GM19239 (cell line): Measurements from ENCODE around the gene KPRP.

ENCODE experiments used
- DNase-seq: peaks from one replicate; pipeline ENCODE4 v3.0.0; 2011; ENCODE audit warnings: low spot score; ENCODE audit not compliant: insufficient read length
- FAIRE-seq: peaks from 2 replicates; lab custom pipeline; 2011; peaks lifted over from hg19 to GRCh38; lab: Jason Lieb, UNC

The KPRP gene, protein sequence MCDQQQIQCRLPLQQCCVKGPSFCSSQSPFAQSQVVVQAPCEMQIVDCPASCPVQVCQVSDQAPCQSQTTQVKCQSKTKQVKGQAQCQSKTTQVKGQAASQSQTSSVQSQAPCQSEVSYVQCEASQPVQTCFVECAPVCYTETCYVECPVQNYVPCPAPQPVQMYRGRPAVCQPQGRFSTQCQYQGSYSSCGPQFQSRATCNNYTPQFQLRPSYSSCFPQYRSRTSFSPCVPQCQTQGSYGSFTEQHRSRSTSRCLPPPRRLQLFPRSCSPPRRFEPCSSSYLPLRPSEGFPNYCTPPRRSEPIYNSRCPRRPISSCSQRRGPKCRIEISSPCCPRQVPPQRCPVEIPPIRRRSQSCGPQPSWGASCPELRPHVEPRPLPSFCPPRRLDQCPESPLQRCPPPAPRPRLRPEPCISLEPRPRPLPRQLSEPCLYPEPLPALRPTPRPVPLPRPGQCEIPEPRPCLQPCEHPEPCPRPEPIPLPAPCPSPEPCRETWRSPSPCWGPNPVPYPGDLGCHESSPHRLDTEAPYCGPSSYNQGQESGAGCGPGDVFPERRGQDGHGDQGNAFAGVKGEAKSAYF

DNA sequence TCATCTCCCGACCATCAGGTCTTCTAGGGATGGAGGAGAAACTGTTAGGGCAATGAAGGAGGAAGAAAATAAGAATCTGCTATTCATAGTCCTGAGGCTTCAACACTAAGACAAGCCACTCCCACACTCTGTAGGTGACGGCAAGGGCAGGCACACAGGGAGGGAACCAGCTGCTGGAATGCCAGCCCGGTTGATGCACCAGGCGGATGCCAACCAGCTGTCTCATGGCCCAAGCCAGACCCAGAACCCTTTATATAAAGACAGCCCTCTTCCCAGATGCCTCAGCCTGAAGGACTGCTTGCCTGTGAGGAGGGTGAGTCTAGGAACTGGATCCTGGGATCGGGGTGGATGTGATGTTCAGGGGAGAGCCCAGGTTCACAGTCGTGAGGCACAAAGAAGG is at the start of gene KPRP:
Gene KPRP (plus strand): TSS at position 279 of the 400 bp plus-strand sequence. CDS start 1,564 bp downstream, outside the sequence.
- FAIRE-seq (no peak), DNase-seq (no peak)

DNA sequence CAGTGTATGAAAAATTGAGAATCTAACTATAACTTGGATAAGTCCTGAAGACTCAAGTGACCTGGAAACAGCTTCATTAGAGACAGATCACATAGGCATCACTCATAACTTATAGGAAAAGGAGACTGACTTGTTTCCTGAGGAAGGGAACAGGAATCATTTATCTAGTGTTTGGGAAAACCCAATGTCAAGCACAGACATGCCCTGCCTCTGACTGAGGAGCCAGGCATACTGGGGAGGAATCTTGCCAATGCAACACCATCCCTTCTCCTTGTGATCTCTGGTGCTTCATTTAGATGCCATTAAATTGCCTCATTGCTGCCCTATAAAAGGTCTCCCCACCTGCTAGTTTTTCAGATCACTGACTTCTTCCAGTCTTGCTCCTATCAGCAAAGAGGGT is 39.6 kb upstream of the KPRP start:
- DNase-seq, result no peak
- FAIRE-seq, result no peak

DNA sequence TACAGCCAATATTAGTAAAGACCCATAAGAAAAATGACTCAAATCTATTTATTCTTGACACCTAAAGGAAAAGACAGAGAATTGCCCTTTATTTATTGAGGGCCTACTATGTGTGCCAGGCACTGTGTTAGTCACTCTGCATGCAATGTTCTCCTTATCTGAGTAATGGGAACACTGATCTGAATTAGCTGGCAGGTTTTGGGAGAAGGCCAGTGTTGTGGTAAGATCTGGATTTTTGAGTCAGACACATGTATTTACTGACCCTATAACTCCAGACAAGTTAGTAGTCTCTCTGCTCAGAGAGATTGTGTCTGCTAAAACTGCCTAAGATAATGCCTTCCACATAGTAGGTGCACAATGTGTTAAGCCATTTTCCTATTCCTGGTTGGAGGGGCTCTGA is 32.6 kb upstream of the KPRP start:
- DNase-seq (no peak), FAIRE-seq (no peak)

DNA sequence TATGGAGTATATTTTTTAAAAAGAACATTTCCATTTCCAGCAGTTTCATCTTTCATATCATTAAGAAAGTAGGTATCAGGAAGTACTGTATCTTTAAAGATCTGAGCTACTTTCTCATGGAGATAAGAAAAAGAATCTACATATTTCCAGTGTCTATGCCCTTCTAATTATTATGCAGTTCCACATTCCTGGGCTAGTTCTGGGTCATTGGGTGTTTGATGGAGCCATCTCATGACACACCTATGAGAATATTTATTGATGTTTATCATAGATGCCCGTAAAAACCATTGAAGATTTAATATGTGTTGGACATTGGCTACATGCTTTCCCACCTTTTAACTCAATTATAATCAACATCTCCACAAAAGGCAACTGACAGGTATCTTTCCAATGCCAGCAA is 28.8 kb upstream of the KPRP start:
- FAIRE-seq, result no peak
- no peak for DNase-seq

DNA sequence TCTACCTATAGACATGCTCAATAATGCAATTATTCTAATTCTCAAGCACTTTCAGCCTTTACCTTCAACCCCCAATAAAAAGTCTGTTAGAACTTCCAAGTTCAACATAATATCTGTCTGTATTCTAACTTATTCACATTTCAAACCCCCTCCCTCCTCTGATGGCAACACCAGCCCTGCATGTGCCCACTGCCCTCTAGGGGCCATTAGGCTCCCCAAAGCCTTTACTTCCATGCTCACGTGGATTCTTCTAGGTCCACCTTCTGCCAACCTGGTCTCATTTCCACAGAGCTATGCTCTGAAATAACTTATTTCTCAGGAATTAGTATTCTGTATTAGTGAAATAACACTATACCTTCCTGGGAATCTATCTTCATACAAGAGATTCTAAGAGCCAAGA is 22.2 kb upstream of the KPRP start:
- DNase-seq, result no peak
- FAIRE-seq, result no peak

DNA sequence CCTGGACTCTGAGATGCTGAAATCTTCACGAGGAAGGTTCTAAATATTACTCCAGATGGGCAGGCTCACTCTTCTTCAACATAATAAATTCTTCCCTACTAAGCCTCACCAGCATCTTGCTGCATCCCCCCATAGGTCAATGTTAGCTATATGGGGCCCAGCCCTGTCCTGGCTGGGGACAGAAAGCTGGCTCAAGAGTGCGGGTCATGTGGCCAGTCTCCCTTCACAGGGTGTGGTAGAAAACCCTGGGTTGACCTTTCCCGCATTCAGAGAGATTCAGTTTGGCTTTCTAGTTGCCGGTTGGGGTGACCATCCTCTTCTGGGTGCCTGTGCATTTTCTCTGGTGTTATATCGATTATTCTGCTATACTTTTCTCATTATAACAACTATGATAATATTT is 19.8 kb upstream of the KPRP start:
- FAIRE-seq (no peak), DNase-seq (no peak)

DNA sequence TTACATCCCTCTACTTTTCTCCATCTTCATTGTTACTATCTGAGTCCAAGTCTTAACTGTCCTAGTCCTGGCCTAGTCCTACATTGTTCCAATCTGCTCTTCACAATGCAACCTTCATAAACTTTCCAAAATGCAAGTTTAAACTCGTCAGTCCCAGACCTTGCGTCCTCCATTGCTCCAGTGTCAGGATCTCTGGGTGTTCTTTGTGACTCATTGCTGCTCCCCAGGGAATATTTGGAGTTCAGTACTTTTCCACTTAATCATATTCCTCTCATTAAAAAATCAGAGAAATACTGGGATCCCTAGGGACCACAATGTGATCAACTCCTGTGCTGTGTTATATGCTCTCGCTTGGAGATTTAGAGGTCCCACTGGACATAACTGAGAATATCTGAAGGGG is 18.0 kb upstream of the KPRP start:
- no peak for DNase-seq
- no peak for FAIRE-seq

DNA sequence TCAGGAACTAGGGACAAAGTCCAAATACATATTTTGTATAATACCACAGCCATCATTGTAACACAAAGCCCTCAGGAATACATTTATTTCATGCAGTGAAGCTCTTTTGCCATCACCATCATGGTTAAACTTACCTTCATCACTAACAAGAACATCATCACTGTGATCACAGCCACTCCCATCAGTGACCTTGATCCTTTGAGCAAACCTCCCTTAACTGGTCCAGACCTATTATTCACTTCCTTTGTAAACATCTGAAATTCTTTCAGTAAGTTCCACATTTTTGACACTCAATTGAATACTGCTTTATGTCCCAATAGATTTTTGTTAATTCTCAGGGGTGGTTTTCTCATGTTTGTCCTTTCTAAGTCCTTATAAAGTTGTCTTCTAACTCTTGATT is 16.2 kb upstream of the KPRP start:
- no peak for DNase-seq
- no peak for FAIRE-seq

DNA sequence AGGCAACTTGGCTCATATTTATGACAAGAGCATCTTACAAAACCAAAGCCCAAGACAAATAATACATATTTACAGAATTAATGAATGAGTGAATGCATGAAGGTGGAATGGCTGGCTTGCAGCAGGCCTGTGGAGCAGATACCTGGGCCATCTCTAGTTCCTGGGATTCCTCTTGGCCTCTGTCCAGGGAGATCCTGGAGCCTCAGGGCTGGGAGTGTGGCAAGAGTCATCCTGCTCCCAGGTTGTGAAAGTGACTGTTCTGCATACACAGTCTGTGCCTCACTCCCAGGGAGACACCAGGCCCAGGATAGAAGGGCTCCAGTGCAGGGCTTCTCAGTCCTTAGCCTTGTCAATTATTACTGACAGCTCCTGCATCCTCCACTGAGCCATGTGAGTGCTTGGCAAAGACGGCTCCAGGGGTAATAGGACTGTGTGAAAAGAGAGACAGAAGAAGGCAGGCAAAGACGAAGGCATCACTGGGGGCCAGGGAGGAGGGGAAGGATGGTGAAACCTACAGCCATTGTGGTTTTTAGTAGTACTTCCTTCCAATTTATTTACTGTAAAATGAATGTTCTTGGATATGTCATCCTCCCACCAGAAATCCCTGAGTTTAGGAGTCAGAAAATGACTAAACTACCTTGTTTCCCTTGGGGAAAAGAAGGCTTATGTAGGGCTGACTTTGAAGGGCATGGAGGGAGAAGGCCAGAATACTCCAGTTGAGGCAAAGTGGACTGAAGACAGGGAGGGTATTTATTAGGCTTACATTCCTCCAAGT is 14.3 kb upstream of the KPRP start:
- DNase-seq (no peak), FAIRE-seq (no peak)

DNA sequence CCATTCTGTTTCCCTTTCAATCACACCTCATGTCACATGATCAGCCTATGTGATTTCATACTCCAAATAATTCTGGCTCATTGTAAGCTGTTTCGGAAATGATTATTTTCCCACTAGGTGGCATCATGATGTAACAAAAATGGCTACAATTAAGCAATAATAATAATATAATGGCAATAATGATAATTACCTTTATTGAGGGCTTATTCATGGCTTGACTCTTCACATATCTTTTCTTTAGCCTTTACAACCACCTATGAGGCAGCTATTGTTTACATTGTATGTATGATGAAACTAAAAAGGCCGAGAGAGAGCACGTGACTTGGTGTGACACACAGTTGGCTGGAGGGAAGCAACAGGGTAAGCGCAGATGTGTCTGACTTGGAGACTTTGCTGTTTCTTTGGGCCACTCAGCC is 12.5 kb upstream of the KPRP start:
- no peak for DNase-seq
- no peak for FAIRE-seq

DNA sequence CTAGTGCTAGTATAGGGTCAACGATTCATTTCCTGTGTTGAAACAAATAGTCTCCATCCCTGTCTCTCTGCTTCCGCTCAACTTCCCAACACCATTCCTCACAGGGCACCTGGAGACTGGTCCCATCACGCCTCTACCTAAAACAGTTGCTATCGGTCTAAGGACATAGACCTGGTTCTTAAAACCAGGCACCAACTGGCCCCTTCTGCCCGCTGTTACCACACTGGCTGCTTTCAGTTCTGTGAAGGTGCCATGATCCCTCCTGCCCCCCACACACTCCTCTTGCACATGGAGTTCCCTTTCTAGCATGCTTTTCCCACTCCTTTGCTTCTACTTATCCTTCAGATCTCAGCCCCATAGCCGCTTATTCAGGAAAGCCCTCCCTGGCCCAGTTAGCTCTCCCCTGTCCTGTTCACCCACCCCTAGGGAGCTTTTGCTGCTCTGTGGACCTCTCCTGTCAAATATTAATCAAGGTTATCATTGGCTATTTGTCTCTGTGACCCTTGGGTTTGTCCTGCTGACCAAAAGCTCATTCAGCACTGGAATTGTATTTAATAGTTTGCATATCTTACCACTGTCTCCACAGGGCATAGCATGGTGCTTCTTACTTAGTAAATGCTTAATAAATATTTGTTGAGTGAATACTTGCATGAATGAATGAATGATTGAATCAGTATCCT is 11.9 kb upstream of the KPRP start:
- DNase-seq, result no peak
- FAIRE-seq, result no peak

DNA sequence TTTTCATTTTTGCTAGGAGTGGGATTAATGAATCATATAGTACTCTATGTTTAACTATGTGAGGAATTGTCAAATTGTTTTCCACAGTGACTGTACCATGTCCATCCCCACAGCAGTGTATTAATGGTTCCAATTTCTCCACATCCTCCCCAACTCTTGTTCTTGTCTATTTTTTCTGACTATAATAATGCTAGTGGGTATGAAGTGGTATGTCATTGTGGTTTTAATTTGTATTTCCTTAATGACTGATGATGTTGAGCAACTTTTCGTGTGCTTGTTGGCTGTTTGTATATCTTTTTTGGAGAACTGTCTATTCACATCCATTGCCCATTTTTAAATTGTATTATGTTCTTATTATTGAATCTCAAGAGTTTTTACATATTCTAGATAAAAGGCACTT is 10.0 kb upstream of the KPRP start:
- FAIRE-seq (no peak), DNase-seq (no peak)

DNA sequence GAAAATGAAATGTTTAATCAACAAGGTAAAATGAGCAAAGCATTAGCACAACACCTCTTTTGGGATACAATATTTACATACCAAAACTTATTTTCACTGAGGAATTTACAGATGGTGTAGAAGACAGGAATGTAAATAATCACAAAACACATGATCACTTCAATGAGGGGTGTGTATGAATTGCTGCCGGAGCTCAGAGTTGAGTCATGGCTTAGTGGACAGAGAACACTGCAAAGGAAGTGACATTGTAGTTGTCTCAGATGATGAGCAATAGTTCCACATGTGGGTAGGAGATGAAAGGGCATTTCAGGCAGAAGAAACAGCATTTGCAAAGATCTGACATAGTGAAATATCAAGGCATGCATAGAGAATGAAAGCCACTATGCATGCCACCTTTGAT is 5.6 kb upstream of the KPRP start:
- no peak for DNase-seq

DNA sequence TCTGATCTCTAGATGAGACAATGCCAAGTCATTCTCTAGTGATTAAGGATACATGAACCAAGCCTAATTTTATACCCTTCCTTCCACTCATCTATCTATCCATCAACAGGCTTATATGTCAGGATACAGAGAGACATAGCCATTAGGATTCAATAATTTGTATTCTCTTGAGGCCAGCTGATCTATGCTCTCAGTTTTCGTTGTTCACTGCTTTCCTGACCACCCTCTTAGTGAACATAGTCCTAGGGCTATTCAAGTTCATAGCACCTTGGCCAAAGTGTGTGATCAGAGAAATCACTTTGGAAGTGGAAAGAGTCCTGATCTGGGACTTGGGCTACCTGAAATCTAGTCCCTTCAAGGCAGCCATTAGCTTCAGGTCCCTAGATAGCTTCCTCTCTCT is 4.2 kb upstream of the KPRP start:
- no peak for FAIRE-seq

More for the DNA sequence above, 5.6 kb upstream of the KPRP start:
- no peak for FAIRE-seq

DNA sequence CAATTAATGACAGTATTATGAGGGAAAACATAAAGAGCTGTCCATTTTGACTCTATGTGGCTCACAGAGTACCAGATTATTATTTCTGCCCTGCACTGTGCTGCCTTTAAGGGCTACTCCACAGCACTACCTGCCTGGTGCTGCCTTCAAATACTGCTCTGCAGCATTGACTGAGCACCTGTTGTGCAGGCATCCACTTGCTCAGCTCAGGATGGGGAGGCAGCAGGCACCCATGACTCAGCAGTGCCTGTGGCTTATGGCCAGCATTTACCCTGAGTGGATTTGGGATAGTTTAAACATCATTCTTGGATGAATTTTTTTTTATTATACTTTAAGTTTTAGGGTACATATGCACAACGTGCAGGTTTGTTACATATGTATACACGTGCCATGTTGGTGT is 953 bp upstream of the KPRP start:
- no peak for DNase-seq

More for the DNA sequence above, 4.2 kb upstream of the KPRP start:
- DNase-seq, result no peak

DNA sequence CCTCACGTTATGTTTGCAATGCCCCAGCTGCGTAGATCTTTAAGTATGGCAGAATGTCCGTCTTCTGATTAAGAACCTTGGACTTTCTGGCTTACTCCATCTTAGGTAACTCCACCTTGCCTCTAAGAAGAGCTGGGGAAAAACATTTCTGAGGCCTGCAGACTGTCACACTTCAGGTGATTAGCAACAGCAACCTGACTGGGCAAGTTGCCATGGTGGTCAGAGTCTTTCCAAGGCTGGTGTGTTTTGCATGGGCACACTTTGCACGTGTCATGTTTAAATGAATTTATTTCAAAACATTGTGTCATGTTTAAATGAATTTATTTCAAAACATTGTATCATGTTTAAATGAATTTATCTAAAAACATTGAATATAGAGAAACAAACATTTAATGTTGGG is 811 bp downstream of the KPRP start:
- no peak for FAIRE-seq
- DNase-seq, result no peak

More for the DNA sequence above, 953 bp upstream of the KPRP start:
- no peak for FAIRE-seq

DNA sequence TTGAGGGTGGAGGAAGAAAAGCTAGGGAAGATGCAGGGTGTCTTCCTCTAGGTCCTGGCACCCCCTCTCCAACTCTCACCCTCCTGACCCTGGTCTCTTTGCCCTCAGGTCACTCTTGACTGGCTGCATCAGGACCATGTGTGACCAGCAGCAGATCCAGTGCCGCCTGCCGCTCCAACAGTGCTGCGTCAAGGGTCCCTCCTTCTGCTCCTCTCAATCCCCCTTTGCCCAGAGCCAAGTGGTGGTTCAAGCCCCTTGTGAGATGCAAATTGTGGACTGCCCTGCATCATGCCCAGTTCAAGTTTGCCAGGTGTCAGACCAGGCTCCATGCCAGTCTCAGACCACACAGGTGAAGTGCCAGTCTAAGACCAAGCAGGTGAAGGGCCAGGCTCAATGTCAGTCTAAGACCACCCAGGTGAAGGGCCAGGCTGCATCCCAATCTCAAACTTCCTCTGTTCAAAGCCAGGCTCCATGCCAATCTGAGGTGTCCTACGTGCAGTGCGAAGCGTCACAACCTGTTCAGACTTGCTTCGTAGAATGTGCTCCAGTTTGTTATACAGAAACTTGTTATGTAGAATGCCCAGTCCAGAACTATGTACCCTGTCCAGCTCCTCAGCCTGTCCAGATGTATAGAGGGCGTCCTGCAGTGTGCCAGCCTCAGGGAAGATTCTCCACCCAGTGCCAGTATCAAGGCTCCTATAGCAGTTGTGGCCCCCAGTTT is 1.8 kb downstream of the KPRP start:
- FAIRE-seq (no peak), DNase-seq (no peak)

DNA sequence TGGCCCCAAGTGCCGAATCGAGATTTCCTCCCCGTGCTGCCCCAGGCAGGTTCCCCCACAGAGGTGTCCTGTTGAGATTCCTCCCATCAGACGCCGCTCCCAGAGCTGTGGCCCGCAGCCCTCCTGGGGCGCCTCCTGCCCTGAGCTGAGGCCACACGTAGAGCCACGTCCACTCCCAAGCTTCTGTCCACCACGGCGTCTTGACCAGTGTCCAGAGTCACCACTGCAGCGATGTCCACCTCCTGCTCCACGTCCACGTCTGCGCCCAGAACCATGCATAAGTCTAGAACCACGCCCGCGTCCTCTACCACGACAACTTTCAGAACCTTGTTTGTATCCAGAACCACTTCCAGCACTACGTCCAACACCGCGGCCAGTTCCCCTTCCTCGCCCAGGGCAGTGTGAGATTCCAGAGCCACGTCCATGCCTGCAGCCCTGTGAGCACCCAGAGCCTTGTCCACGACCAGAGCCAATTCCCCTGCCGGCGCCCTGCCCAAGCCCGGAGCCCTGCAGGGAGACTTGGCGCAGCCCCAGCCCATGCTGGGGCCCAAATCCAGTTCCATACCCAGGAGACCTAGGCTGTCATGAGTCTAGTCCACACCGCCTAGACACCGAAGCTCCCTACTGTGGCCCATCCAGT is 2.8 kb downstream of the KPRP start:
- no peak for FAIRE-seq

DNA sequence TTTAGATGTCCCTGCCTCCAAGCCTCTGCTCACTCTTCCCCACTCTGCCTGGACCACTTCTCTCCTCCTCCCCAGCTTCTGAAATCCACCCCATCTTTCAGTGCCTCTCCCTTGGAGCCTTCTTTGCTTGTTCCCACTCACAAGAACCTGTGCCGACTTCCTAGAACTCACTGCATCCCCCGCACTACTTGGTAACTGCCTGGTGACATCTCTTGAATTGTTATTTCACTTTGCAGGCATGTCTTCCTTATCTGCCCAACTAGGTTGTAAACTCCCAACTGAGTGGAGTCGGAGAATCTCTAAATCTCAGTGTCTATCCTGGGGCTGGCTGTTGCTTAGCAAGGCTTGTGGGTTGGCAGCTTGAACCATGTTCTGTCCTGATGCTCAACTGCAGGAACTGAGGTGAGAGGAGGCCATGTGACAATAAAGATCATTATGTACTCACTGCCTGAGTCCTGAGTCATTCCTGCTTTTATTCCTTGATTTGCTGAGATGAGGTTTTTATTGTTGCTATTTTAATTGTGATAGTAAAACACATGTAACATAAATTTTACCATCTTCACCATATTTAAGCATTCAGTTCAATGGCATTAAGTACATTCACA is 3.9 kb downstream of the KPRP start:
- FAIRE-seq, result no peak

More for the DNA sequence above, 2.8 kb downstream of the KPRP start:
- no peak for DNase-seq

More for the DNA sequence above, 3.9 kb downstream of the KPRP start:
- DNase-seq, result no peak
